Brain microvascular endothelial cell (primary cell): Measurements from ENCODE around the gene FHIP2A.

Source experiments
- DNase-seq: peaks from one replicate; pipeline ENCODE4 v3.0.0-alpha.2; 2020
- H3K27ac ChIP-seq: fragments of 250-450 bp; sonication (Bioruptor Pico); 2 replicates; pipeline ENCODE4 v1.5.1; 2020; ENCODE audit warnings: mild to moderate bottlenecking, moderate library complexity
- H3K27me3 ChIP-seq: fragments of 250-450 bp; sonication (Bioruptor Pico); replicated peaks from 2 replicates; pipeline ENCODE4 v1.5.1; 2020; ENCODE audit warnings: mild to moderate bottlenecking
- H3K36me3 ChIP-seq: fragments of 250-450 bp; sonication (Bioruptor Pico); replicated peaks from 2 replicates; pipeline ENCODE4 v1.5.1; 2020; ENCODE audit warnings: mild to moderate bottlenecking
- H3K4me3 ChIP-seq: 2 replicates; pipeline ENCODE4 v1.5.1; 2011; ENCODE audit warnings: low read depth, mild to moderate bottlenecking, control low read depth, low read length, moderate library complexity
- CTCF ChIP-seq: IDR thresholded peaks from 2 replicates; pipeline ENCODE4 v1.5.1; 2011; ENCODE audit warnings: low read depth, mild to moderate bottlenecking, moderate library complexity, low read length, control low read depth, inconsistent platforms; ENCODE audit errors: missing control alignments
- in situ Hi-C: cut with HindIII; loops from 2 replicates; pipeline ENCODE4 v1.10.0; 2017; ENCODE audit warnings: low sequenced_read_pairs, low pct_ligation_motif_present

The FHIP2A gene

GRCh38 chr10:114868870-114869519 lies 47.4 kb downstream of the FHIP2A start:
- in situ Hi-C loops: no loop called here
- no peak for TF ChIP-seq CTCF
- Histone ChIP-seq H3K36me3 (peaks cover 9% of the 10 kb centered on the region), H3K27ac (peak overlapping the region; percentile 79), H3K4me3 (no peak overlapping the region), H3K27me3 (no peaks in the 10 kb centered on the region)
- DNase-seq: no peak

- peak; percentile 44 for DNase-seq
- in situ Hi-C loops: no loop called here
- no peak for TF ChIP-seq CTCF
These were observed 47.9 kb downstream of the FHIP2A start for GRCh38 chr10:114869520-114869892.

GRCh38 chr10:114870486-114870885 lies 48.9 kb downstream of the FHIP2A start:
- no peak overlapping the region for H3K27ac ChIP-seq
- TF ChIP-seq CTCF: no peak
- DNase-seq: no peak
- H3K27me3 ChIP-seq: no peaks in the 10 kb centered on the region
- in situ Hi-C loops: no loop called here
- peaks cover 5% of the 10 kb centered on the region for H3K36me3 ChIP-seq
- H3K4me3 ChIP-seq: no peak overlapping the region

More at GRCh38 chr10:114869520-114869892, 47.9 kb downstream of the FHIP2A start:
- no peak overlapping the region for H3K4me3 ChIP-seq
- H3K36me3 ChIP-seq: peaks cover 8% of the 10 kb centered on the region
- peak overlapping the region; percentile 79 for H3K27ac ChIP-seq
- no peaks in the 10 kb centered on the region for H3K27me3 ChIP-seq

- TF ChIP-seq CTCF: no peak
- H3K27ac ChIP-seq: no peak overlapping the region
- peaks cover 1% of the 10 kb centered on the region for H3K36me3 ChIP-seq
- H3K4me3 ChIP-seq: no peak overlapping the region
- no peak for DNase-seq
- H3K27me3 ChIP-seq: no peaks in the 10 kb centered on the region
- in situ Hi-C loops: no loop called here
These were observed 49.8 kb downstream of the FHIP2A start for GRCh38 chr10:114871379-114871778.
